HG02981 (cell line): ENCODE measurements around the gene CBL.
"Not testable (repeated sequence)": the region's sequence is repeated elsewhere in the genome, so short reads cannot be mapped to it uniquely, and the experiment has no call there.

Source experiments
- ATAC-seq: cut with Tn5 transposase; IDR thresholded peaks from one replicate; pipeline ENCODE4 v1.9.1; 2021; ENCODE audit warnings: mild to moderate bottlenecking, moderate library complexity; ENCODE audit not compliant: unreplicated experiment

Gene CBL

GRCh38 chr11:119184399-119184798 is 21.7 kb upstream of the CBL start:
- ATAC-seq = not testable (repeated sequence)

DNA sequence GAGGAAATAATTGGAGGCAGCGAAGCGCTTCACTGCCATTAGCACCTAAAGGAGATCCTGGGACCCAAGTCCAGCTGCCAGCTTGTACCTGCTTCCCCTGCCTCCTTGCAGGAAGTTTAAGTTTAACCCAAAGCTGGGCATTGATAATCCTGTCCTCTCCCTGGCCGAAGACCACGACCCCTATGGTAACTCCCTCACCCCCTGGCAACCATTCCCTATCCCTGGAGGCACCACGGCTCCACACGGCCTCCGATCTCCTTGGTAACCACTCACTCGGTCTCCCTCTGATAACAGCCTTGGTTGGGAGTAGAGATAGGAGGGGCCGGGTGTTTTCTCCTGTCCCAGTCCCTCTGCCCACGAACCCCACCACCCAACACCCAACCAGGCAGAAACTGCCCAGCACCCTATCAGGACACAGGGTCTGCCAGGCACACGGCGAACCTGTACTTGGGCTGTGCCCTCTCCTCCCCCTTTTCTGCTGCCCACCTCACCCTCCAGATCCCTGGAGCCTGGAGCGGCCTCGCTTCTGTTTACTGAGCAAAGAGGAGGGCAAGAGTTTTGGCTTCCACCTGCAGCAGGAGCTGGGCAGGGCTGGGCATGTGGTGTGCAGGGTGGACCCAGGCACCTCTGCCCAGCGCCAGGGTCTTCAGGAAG is 20.0 kb upstream of the CBL start:
- no peak for ATAC-seq

- ATAC-seq = no peak
These were observed 18.8 kb upstream of the CBL start for GRCh38 chr11:119187123-119187892.

DNA sequence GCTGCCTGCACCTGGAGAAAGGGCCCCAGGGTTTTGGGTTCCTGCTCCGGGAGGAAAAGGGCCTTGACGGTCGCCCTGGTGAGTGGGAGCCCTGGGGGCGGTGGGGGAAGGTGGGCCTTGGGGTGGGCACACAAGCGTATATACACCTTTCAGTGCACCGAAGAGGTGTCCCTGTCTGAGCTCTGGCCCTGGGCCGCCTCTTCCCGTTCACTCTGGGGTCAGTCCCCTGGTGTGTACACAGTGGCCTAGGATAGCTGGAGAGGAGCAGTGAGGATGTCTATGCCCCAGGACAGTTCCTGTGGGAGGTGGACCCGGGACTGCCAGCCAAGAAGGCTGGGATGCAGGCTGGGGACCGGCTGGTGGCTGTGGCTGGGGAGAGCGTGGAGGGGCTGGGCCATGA is 18.1 kb upstream of the CBL start:
- ATAC-seq = no peak

DNA sequence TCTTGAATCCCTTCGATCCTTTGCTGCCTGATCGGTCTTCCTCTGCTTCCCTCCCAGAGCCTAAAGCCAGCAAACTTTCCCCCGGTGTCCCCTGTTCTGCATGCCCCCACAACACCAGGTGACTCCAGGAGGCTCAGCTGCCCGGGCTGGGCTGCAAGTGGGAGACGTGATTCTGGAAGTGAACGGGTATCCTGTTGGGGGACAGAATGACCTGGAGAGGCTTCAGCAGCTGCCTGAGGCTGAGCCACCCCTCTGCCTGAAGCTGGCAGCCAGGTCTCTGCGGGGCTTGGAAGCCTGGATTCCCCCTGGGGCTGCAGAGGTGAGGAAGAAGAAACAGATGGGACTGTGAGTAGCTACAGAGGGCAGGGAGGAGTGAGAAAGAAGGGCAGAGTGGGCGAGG is 17.3 kb upstream of the CBL start:
- no peak for ATAC-seq

DNA sequence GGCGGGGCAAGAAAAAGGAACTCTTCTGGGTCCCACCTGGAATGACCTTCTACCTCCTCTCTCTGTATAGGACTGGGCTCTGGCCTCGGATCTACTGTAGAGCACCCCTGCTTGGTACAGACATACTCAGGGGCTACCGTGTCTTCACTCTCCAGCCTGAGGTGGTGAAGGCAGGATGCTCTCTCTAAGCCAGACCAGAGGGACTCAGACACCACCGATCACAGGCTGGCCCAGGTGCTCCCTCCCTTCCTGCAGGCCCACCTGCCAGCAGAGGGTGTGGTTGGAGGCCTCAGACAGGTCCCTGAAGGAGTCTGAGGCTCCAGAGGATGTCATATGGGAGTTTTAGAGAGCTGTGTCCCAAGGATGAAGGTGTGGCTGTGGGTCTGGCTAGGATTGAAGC is 16.7 kb upstream of the CBL start:
- ATAC-seq = no peak

DNA sequence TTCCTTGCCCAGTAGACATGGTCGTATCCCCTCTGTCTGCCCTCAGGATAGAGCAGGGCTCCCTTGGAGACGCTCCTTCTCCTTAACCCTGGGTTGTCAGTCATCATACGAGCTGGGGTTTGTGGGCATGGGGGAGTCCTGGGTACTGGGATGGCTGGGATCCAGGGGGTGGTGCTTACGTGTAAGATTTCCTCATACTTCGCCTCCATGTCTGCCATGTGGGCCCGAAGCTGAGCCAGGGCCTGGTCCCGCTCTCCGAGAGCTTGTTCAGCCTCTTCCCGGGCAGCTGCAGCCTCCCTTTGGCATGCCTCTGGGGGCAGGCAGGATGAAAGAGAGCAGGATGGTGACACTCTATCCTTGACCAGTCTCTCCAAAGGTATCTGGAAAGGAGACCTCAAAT is 15.6 kb upstream of the CBL start:
- ATAC-seq = no peak

- not testable (repeated sequence) for ATAC-seq
These were observed 14.9 kb upstream of the CBL start for GRCh38 chr11:119191265-119191664.

DNA sequence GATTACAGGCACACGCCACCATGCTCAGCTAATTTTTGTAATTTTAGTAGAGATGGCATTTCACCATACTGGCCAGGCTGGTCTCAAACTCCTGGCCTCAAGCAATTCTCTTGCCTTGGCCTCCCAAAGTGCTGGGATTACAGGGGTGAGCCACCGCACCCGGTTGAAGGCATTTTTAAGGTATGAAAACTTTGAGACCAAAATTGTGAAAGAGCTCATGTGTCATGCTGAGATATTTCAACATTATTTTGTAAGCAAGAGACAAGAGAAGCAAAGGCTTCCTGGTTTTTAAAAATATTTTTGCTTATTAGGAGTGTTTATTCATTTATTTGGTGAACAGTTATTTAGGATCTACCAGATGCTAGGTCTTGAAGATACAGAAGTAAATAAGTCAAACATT is 14.0 kb upstream of the CBL start:
- ATAC-seq = no peak

- ATAC-seq = no peak
These were observed 13.1 kb upstream of the CBL start for GRCh38 chr11:119193001-119193400.

- no peak for ATAC-seq
These were observed 12.5 kb upstream of the CBL start for GRCh38 chr11:119193626-119194025.

GRCh38 chr11:119194811-119195440 is 11.2 kb upstream of the CBL start:
- no peak for ATAC-seq

DNA sequence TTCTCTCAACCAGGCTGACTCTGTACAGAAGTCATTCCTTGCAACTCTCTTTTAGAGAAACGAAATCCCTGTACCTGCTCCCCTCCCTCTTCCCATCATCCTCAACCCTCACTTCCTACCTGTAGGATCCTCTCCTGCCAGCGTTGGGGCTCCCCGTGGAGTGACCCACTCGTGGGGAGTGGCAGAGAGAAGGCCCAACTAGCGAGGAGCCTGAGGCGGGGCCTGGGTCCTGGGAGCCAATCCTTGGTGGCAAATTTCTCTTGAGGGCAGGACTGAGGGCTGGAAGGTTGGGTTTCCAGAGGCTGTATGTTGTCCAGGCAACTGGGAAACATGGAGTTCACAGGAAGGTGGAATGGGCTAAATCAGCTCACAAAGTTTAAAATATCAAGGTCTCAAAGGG is 10.5 kb upstream of the CBL start:
- ATAC-seq = no peak

DNA sequence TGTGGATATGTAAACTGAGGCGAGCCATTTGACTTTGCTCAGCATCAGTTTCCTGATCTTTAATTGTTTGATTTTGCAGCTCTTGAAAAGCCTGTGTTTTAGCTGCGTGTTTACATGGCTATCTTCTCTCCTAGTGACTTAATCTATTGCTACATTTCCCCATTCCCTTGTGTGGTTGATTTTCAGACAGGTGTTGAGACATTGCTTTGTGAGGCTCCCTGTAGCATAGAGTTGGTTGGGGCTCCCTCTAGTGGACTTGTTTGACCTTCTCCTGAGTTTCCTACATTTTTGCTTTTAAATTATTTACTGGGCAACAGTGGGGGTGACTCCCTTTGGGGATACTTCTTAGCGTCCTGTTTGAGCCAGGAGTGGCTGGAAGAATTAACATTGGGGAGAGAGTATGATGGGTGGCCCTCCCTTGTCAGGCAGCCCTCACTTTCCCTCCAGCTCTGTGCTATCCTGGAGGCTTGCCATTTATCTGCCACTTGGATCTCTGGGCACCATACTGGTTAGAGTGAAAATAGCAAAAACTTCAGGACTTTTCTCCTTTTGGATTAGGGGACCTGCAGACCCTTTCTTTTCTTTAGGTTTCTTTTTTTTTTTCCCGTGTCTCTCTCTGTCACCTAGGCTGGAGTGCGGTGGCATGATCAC is 9.2 kb upstream of the CBL start:
- ATAC-seq = no peak

- no peak for ATAC-seq
These were observed 7.2 kb upstream of the CBL start for GRCh38 chr11:119198925-119199324.

- not testable (repeated sequence) for ATAC-seq
These were observed 4.9 kb upstream of the CBL start for GRCh38 chr11:119201236-119201635.

- ATAC-seq = no peak
These were observed 3.6 kb upstream of the CBL start for GRCh38 chr11:119202554-119202953.

GRCh38 chr11:119204066-119204465 is 2.1 kb upstream of the CBL start:
- ATAC-seq = no peak

- ATAC-seq = no peak
These were observed 1.1 kb upstream of the CBL start for GRCh38 chr11:119205080-119205479.

DNA sequence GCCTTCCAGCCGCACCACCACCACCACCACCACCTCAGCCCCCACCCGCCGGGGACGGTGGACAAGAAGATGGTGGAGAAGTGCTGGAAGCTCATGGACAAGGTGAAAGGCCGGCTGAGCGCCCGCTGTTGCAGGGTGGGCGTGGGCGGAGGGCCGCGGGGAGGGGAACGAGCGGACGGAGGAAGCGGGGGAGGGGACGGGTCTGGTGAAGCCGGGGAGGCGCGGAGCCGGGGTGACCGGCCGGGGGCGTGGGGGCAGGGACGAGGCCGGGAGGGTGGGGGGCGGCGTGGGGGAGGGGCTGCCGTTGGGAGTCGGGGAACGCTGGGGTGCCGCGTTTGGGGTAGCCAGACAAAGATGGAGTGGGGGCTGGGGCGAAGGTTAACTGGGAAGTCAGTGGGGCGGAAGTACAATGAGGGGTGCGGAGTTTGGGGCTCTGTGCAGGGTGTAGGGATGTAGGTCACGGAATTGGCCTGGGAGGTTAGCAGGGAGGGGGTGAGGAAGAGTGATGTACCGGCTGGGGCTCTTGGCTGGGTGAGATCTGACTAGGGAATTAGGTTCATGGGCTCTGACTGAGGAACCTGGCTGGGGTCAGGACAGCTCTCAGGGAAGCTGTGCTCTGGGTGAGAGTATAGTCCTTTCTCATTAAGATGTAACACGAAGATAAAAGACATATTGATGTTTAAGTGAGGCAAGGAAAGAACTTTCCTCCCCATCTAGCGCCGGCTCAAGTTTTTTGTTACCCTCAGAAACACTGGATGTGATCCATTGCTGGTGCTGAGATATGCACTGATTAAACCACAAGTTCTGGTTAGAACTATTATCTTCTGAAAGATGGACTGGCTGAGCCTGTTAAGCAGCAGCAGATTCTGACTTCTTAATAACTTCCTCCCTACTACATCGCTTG is 624 bp downstream of the CBL start:
- ATAC-seq = peak; percentile 17
